Measurements from ENCODE around the gene NDST4.
"Not testable (repeated sequence)": the region's sequence is repeated elsewhere in the genome, so short reads cannot be mapped to it uniquely, and the experiment has no call there.

Gene NDST4

DNA sequence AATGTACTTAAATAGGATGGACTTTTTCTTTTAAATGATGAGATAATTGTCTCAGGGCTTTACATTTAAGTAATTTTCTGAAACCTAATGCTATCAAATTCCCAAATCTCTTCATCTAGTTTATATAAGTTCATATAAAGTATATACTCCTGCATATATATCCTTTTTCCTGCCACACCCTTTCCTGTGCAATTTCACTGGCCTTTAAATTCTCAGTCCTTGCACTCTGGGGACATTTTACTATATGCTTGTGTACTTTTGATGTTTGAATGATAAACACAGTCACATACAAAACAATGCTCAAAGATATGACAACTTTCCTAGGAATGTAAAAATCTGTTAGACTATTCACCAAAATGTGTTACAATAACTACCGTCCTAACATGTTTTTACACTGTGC is 60.1 kb downstream of the NDST4 start:
- DNase-seq, result no peak

GRCh38 chr4:115042496-115042895 is 70.9 kb downstream of the NDST4 start:
- no peak for DNase-seq

GRCh38 chr4:115030281-115030680 is 83.1 kb downstream of the NDST4 start:
- no peak for DNase-seq

DNA sequence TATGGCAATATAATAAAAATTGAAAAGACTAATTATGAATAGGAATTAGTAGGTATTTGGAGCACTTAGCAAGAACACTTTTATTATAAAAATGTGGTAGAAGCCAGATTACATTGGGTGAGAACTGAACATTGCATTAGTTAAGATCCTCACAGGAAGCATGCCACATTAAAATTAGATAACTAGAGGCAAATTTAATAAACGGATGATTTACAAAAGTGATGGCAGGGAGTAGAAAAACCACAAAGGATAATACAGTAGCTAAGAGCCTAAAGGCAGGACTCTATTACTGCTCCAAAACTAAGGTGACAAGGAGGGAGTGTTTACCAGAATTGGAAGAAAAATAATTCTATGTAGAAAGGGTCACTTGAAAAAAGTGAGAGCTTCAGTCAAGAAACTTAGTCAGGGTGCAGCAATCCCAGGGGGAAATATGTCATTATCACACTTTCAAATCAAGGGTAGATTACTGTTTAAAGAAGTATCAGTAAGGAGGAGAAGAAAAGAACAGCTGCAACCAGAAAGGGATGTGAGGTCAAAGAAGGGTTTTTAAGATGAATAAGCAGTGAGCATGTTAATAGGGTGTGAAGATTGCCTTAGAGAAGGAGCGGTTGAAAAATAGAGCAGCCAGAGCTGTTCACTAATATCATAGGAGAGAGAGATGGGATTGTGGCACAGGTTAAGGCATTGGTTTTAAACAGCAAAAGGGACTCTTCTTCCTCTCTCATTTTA is 84.6 kb downstream of the NDST4 start:
- no peak for DNase-seq

GRCh38 chr4:114999880-115000279 is 113.5 kb downstream of the NDST4 start:
- no peak for DNase-seq

- DNase-seq, result no peak
Observed at GRCh38 chr4:114998316-114998715, 115.1 kb downstream of the NDST4 start.

DNA sequence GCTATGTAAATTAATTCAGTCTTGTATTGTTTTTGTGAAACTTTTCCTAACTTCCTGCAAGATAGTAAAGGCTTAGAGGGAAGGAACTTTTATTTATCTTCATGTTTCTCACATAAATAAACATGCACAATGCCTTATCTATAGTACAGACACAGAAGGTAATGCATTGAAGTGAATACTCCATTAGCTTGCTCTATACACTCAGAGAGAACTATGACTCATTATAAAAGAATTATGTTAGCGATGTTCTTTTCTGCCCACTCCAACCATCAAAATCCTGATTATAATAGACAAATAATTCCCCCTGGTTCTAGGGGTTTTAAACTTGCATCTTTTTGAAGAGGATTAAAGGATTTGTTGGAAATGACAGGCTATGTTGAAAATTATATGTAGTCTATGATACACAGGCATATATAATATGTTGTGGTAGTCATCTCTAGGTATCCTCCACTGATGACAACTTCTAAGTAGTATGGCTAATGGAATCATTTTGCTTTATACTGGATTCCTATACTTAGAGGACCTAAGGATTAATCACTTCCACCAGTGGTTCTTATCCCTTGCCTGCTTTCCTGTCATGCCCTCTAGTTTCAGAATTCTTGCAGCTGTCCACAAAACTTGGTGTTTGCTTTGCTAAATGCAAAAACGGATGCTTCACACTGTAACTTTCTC is 115.7 kb downstream of the NDST4 start:
- DNase-seq, result no peak

- no peak for DNase-seq
Observed at GRCh38 chr4:114986133-114986532, 127.3 kb downstream of the NDST4 start.

DNA sequence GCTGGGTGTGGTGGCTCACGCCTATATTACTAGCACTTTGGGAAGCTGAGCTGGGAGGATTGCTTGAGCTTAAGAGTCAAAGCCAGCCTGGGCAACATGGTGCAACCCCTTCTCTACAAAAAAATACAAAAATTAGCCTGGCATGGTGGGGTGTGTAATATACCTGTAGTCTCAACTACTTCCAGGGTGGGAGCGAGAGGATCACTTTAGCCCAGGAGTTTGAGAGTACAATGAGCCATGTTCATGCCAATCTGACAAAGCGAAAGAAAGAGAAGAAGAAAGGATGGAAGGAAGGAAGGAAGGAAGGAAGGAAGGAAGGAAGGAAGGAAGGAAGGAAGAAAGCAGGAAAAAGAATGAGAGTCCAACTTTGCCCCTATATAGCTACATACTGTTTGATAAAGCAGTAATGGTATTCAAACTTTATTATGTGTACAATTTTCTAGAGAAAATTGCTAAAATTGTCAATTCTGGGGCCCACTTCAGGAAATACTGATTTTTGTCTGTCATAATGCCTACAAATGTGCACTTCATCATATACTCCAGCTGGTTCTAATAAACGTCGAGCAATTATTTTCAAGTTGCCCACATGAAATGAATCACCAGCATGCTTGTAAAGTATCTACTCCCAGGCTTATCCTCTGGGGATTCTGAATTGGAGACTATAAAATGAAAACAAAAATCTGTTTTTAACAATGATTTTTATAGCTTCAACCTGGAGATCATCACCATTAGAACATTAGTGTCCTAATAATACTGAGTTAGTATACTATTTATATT is 132.3 kb downstream of the NDST4 start:
- DNase-seq, result peak; percentile 12

GRCh38 chr4:114980399-114980798 is 133.0 kb downstream of the NDST4 start:
- DNase-seq, result not testable (repeated sequence)

DNA sequence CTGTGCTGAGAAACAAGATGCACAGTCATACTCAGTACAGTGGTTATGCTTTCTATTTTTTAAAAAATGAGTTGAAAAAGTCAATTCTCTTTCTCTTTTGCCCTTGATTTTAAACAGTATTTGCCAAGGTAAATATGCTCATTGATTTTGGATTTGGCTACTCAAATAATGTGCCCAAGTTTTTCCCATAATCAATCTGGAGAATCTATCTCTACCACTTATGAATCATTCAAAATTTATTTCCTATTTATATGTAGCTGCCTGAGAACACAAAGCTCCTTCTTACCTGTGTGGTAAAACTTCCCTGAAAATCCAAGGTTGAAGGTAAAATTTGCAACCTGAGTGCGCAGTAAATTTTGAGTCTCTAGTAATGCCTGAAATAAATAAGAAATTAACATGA is 136.5 kb downstream of the NDST4 start:
- DNase-seq, result no peak

- peak; percentile 94 for DNase-seq
Observed at GRCh38 chr4:114964026-114964425, 149.4 kb downstream of the NDST4 start.

DNA sequence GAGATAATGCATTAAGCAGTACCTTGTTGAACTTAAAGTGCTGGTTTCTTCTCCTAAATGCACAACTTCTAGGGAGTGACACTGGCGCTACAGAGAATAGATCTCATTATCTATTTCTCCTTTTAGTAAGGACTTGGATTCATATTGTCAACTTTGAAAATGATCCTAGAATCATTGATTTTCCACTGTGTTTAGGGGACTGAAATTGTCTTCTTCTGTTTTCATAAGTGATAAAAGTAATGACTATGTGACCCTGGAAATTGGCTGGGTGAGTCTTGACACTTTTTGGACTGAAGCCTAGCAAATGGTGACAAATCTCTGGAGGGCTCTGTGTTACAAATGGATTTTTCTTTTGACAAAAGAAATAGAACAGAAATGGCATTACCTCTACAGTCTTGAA is 167.8 kb downstream of the NDST4 start:
- DNase-seq, result no peak

- DNase-seq, result peak; percentile 79
Observed at GRCh38 chr4:114941503-114941902, 171.9 kb downstream of the NDST4 start.

DNA sequence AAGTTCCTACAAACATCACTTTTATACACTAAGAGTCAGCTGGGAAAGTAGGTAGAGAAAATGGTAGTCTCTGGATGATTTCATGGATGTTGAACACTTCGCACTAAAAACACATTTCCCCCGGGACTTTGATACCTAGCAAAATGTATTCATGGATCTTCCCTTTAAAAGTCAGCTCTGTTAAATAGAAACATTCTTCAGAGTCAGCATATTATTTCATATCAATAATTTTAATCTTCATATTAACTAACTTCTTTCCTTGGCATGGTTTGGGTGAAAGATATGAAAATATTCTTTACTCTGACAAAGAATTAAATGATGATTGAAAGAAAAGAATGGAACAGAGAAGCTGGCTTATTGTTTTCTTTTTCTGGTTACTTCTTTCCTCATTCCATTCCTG is 185.5 kb downstream of the NDST4 start:
- no peak for DNase-seq

- DNase-seq, result no peak
Observed at GRCh38 chr4:114926583-114926982, 186.8 kb downstream of the NDST4 start.

DNA sequence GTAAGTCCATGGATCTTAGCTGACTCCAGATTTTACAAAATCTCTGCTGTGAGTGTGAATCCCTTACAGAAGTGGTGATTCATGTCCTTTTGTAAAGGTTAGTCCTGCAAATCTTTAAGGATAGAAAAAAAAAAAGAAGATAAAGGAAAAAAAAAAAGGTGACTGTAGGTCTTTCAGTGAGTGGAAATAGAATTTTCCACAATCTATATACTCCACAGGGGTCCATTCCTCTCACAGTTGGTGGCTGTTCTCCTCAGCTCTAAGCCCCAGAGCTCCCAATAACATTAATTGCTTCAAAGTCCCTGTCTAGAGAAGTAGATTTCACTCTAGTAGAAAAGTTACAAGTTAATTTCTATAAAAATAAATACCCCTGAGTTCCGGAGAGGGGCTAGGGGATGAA is 189.1 kb downstream of the NDST4 start:
- no peak for DNase-seq

- DNase-seq, result no peak
Observed at GRCh38 chr4:114922592-114922933, 190.9 kb downstream of the NDST4 start.

GRCh38 chr4:114921790-114922591 is 191.4 kb downstream of the NDST4 start:
- DNase-seq, result no peak

- no peak for DNase-seq
Observed at GRCh38 chr4:114921191-114921590, 192.2 kb downstream of the NDST4 start.

GRCh38 chr4:114911111-114911510 is 202.3 kb downstream of the NDST4 start:
- DNase-seq, result peak; percentile 97

DNA sequence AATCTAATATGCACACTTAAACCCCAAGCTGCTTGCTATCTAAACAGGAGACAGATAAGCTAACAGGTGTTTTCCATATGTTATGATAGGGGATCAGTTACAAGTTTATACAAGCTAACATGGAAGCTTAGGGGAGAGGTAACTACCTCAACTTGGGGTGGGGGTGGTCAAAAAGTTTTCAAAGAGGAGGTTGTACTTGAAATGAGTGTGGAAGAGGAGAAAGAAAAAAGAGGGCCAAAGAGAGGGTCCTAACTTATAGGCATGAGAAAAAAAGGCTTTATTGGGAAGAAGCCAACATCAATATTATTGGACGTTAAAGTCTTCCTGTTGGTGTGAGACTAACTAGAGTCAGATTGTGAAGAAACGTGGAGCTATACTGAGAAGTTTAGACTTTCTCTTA is 205.9 kb downstream of the NDST4 start:
- DNase-seq, result no peak

DNA sequence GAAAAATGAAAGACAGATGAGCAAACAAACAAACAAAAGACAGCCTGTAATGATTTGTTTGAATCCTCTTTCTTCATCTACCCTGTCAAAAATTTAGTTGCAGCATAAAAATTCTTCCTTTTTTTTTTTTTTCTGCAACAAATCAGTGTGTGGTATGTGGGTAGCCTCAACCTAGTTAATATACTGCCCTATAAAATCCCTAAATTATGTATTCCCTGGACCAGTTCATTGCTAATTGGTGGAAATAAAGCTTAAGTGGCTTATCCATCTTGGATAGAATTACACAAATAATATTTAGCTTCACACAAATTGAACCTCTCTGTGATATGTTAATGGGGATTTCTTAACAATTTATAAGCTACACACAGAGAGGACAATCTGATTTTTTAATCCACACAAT is 208.4 kb downstream of the NDST4 start:
- DNase-seq, result no peak
